ENCODE results near the gene SH3TC1. TPM values are rescaled to one million over a fixed set of nuclear protein-coding genes. Genes with fewer than 3 reads are reported as not detected.

Gene SH3TC1
- total and polyA plus RNA-seq, 9 donors = 1.1 to 34.5 (median 5.4) TPM

DNA sequence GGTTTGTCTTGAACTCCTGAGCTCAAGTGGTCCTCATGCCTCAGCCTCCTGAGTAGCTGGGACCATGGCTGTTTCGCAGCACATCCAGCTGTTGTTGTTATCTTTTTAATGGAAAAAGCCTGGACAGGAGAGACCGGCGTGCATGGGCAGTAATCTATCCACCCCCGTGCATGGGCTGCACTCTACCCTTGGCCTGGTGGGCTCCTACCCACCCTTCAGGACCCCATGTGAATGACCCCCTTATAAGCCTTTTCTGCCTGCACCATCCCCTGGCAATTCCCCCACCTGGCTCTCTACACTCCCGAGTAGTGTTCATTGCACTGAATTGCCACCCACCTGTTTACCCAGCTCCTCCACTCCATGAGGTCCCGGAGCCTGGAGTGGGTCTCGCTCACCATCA lies 51.5 kb downstream of the SH3TC1 start:
- no peak for DNase-seq
- intact Hi-C loops (cut with DNase I) = no loop called here
- H3K4me1 ChIP-seq (ENCODE audit: insufficient read depth) = no peaks in the 10 kb centered on the region
- WGBS, 3 donors = 71 to 81% (median 81%) methylated on average over 7 of the region's 7 CpGs
- TF ChIP-seq, protein P1, sequence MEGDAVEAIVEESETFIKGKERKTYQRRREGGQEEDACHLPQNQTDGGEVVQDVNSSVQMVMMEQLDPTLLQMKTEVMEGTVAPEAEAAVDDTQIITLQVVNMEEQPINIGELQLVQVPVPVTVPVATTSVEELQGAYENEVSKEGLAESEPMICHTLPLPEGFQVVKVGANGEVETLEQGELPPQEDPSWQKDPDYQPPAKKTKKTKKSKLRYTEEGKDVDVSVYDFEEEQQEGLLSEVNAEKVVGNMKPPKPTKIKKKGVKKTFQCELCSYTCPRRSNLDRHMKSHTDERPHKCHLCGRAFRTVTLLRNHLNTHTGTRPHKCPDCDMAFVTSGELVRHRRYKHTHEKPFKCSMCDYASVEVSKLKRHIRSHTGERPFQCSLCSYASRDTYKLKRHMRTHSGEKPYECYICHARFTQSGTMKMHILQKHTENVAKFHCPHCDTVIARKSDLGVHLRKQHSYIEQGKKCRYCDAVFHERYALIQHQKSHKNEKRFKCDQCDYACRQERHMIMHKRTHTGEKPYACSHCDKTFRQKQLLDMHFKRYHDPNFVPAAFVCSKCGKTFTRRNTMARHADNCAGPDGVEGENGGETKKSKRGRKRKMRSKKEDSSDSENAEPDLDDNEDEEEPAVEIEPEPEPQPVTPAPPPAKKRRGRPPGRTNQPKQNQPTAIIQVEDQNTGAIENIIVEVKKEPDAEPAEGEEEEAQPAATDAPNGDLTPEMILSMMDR (IDR thresholded peaks at IDR 0.05) = no peak
- no peak for TF ChIP-seq EP300 (IDR thresholded peaks at IDR 0.05)
- no peak for TF ChIP-seq POLR2A (IDR thresholded peaks at IDR 0.05)
- H3K4me3 ChIP-seq = no peak overlapping the region
- no peaks in the 10 kb centered on the region for H3K36me3 ChIP-seq
- no peak overlapping the region for H3K27ac ChIP-seq
- H3K9me3 ChIP-seq = no peaks in the 10 kb centered on the region
- no peaks in the 10 kb centered on the region for H3K27me3 ChIP-seq

DNA sequence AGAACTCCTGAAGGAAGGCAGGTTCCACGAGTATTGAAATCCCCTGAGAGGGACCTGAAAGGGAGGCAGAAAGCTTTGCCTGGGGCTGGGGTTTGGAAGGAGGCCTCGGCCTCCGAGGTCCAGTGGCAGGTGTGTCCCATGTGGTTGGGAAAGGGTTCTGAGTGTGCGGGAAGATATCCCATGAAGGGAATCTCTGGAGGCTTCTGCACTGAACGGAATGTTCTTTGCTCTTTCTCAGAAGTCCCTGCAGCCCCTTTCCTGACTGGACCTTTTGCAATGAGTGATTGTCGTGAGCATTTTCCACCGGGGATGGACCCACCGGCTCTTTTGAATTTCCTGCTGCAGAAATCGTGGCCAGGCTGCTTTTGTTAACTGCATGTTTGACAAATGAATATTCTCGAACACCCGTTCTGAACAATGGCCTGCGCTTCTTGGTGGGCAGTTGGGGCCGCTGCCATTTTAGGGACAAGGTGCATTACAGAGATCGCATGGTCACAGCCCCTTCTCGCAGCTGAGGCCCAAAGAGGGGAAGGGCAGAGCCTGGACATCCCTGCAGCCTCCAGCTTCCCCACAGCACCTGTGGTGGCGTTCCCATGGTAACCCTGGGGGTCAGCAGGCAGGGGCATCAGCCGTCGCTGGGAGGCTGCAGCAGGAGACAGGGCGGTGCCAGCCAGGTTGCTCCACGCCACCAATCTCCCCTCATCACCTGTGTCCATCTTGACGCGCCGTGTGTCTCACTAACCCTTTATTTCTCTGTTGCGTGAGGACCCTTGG lies 52.2 kb downstream of the SH3TC1 start:
- H3K27ac ChIP-seq = no peak overlapping the region
- DNase-seq = no peak
- 84 to 86% (median 86%) methylated on average over 24 of the region's 24 CpGs for WGBS, 3 donors
- TF ChIP-seq, protein P1 (IDR thresholded peaks at IDR 0.05) = no peak
- TF ChIP-seq POLR2A (IDR thresholded peaks at IDR 0.05) (no peak), EP300 (IDR thresholded peaks at IDR 0.05) (no peak)
- no peaks in the 10 kb centered on the region for H3K4me1 ChIP-seq (ENCODE audit: insufficient read depth)
- intact Hi-C loops (cut with DNase I) = no loop called here
- no peaks in the 10 kb centered on the region for H3K9me3 ChIP-seq
- H3K4me3 ChIP-seq = no peak overlapping the region
- no peaks in the 10 kb centered on the region for H3K36me3 ChIP-seq
- H3K27me3 ChIP-seq = no peaks in the 10 kb centered on the region

DNA sequence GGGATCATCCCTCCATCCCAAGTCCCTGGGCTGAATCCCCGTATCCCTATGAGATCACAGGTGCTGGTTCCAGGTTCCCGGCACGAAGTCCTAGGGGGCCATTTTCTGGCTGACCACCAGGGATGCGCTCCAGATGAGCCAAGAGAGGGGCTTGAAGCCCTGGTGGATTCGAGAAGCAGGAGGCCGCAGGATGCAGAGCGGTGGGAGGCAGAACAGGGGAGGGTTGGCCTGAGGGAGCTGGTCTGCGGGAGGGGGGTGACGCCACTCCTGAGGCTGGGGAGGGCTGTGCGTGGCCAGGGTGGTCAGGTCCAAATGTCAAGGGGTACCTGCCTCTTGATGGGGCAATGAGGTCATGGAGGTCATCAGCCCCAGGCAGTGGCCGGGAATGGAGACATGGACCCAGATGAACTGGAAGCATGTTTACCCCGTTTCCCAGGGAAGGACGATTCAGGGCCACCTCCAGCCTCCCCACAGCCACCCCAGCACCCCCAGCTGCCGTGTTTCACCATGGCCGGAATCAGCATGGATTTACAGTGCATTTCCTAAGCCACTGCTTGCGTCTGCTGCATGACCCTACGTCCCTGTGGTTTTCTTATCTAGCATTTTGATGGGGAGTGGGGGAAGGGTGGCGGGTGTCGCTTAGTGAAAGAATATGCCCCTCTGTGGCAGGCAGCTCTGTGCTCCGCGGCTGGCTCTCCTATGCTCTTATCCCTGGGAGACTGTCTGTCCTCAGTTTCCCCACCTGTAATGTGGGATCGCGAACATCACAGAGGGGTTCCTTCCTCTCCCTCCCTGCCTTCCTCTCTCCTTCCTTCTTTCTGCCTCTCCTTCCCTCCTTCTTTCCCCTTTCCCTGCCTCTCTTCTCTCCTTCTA lies 53.4 kb downstream of the SH3TC1 start:
- no peak overlapping the region for H3K27ac ChIP-seq
- H3K27me3 ChIP-seq = no peaks in the 10 kb centered on the region
- TF ChIP-seq EP300 (IDR thresholded peaks at IDR 0.05) = no peak
- H3K36me3 ChIP-seq = no peaks in the 10 kb centered on the region
- no peaks in the 10 kb centered on the region for H3K4me1 ChIP-seq (ENCODE audit: insufficient read depth)
- H3K9me3 ChIP-seq = no peaks in the 10 kb centered on the region
- 80 to 84% (median 83%) methylated on average over 23 of the region's 23 CpGs for WGBS, 3 donors
- intact Hi-C loops (cut with DNase I) = no loop called here
- no peak overlapping the region for H3K4me3 ChIP-seq
- DNase-seq = no peak

DNA sequence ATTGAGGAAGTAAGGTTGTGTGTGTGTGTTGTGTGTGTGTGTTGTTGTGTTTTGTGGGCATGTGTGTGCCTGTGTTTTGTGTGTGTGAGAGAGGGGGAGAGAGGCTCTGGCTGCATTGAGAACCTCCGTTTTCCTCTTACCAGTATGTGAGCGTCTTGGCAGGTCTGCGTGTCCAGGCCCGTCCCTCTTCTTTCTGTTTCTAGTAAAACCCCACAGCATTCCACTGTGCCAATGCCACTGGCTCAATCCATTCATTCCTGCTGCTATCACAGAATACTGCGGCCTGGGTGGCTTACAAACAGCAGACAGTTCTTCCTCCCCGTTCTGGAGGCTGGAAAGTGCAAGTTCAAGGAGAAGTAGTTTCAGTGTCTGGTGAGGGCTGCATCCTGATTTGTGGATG lies 55.0 kb downstream of the SH3TC1 start:
- H3K36me3 ChIP-seq = no peaks in the 10 kb centered on the region
- H3K4me3 ChIP-seq = no peak overlapping the region

More for the DNA sequence above, 55.0 kb downstream of the SH3TC1 start:
- TF ChIP-seq POLR2A (IDR thresholded peaks at IDR 0.05) (no peak), EP300 (IDR thresholded peaks at IDR 0.05) (no peak)
- TF ChIP-seq, protein P1 (IDR thresholded peaks at IDR 0.05) = no peak
- intact Hi-C loops (cut with DNase I) = no loop called here
- DNase-seq = no peak
- H3K9me3 ChIP-seq = no peaks in the 10 kb centered on the region
- no peaks in the 10 kb centered on the region for H3K4me1 ChIP-seq (ENCODE audit: insufficient read depth)
- no peaks in the 10 kb centered on the region for H3K27me3 ChIP-seq
- no peak overlapping the region for H3K27ac ChIP-seq
- 39 to 63% (median 55%) methylated on average over 6 of the region's 6 CpGs for WGBS, 3 donors
